ENCODE measurements around the gene CPD. TPM values are rescaled to one million over a fixed set of nuclear protein-coding genes. Genes with fewer than 3 reads are reported as not detected.

CPD gene
- polyA plus RNA-seq, 5 donors: 30.8 to 55.6 (median 47.6) TPM

DNA sequence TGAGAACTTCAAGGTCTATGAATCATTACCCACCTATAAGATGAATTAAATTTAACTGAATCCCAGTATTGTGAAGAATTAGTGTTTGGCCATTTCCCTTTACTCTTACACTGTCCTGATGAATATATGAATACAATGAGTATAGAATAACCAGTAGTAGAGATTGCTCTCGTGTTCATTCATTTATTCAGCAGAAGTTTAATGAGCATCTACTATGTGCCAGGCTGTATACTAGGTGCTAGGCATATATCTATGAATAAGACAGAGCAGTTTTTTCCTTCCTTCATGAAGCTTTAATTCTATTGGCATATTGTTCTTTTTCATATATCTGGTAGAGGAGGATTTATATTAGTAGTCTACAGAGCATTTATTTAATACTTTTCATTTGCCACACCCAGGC, 104.4 kb downstream of the CPD start:
- no peak for DNase-seq

DNA sequence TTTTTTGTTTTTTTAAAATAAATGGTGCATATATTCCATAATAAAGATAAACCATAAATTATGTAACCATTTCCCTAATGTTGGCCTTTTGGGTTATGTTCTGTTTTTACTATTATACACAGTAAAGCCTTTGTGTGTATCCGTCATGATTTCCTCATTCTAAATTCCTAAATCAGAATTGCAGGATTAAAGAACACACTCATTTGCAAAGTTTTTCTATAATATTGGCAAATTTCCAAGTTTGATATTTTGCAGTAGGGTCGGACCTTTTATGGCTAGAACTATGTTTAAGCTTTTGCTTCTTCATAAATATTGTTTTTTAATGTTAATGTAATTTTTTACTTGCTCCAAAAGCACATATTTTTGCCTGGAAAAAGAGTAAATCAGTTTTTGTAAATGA, 115.1 kb downstream of the CPD start:
- no peak for DNase-seq

DNA sequence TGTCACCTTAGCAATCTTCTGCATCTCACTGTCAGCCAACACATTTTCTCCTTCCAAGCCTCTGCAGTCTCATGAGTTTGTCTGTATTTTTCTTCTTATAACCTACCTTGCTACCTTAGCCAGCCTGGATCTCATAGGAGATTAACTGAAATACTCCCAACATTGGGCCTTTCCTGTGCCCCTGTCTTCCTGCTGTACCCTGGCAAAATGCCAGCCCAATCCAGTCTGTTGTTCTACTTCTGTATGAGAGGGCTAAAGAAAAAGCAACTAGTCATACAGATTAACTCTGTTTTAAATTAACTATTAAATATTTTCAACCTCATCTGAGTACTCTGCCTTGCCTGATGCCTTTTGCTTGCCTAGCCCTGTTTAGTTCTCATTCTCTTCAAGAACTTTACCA, 116.9 kb downstream of the CPD start:
- DNase-seq: no peak

DNA sequence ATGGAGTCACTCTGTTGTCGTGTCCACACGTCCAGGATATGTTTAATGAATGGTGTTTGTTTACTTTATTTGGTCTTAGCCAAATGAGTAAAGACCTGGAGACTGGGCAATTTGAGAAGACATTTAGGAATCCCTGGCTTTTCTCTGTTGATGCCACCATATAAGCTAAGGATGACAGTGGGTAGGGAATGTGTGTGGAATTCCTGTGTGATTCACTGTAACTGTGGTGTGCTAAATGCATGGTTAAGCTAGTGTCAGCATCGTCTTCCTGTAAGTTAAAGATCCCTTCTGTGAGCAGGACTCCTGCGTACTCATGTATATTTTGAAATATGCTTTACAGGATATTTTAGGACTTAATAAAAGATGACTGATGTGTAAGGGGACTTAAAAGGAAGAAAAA, 124.8 kb downstream of the CPD start:
- no peak for DNase-seq

DNA sequence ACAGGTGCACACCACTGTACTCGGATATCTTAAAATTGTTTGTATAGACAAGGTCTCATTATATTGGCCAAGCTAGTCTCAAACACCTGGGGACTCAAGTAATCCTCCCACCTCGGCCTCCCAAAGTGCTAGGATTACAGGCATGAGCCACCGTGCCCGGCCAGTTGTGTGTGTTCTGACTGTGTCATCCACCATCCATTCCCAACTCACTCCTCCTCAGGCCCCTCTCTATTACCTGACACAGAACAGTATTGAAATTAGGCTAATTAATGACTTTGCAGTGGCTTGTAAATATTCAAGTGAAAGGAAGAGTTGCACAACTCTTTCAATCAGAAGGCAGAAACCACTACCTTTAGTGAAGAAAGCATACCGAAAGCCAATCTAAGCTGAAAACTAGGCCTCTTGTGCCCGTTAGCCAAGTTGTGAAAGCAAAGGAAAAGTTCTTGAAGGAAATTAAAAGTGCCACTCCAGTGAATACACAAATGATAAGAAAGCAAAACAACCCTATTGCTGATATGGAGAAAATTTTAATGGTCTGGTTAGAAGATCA, 127.2 kb downstream of the CPD start:
- DNase-seq: peak; percentile 4 to 10

DNA sequence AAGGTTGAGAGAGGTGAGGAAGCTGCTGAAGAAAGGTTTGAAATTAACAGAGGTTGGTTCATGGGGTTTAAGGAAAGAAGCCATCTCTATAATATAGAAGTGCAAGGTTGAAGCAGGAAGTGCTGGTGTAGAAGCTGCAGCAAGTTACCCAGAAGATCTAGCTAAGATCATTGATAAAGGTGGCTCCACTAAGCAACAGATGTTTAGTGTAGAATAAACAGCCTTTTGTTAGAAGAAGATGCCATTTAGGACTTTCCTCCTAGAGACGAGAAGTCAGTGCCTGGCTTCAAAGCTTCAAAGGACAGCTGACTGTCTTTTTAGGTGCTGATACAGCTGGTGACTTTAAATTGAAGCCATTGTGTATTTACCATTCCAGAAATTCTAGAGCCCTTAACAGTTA, 127.8 kb downstream of the CPD start:
- DNase-seq: no peak

DNA sequence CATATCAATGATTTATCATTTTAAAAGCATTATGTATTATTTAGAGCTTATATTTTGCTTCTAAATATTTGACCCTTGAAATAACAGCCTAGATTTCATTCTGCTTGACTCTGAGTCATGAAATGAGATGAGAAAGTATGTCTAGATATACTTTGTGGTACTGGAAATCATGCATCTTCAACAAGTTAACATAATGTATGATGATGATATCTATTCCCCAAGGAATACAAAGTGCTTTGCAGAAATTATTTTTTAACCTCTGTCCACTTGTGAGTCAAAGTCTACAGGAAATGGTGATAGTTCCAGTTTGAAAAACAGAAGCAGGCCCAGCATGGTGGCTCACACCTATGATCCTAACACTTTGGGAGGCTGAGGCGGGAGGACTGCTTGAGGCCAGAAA, 134.6 kb downstream of the CPD start:
- no peak for DNase-seq

DNA sequence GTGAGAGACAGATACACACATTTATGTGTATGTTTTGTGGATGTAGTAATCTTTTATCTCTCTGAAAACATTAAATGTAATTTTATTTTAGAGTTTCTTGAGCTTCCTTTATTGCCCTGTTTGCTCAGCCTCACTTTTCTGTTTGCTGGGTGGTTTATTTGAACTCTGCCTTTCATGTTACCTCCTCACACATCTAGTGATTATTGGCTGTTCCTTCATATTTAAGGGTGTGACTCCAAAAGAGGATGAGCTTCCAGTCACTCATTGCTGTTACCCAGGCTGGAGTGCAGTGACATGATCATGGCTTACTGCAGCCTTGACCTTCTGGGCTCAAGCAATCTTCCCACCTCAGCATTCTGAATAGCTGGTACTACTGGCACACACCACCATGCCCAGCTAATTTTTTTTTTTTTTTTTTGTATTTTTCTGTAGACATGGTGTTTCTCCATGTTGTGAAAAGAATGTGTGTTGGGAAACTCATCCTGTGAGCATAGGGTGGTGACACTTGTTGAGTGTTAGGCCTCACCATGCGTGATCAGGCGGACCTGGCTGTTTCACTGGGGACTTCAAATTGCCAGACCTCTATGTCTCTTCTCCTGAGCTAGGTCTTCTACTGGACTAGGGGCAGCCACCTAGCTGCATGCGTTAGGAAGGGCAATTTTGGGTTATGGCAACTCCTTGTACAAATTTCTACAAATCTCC, 136.3 kb downstream of the CPD start:
- DNase-seq: no peak

DNA sequence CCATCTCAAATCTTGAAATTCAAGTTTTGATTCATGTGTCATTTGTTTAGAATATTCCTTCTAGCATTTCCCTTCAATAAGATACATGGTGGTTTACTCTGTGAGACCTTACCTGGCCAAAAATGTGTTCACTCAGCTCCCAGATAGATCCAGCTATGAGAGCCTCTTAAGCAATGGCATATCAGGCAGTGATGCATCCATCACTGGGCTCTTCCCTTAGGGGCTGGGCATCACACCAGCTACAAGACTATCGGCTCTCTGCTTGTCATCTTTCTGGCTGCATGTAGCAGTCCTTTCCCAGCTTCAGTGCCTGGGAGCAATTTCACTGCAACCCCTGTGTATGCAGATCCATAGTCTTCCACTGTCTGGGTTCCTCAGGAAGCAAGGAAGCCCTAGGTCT, 139.1 kb downstream of the CPD start:
- no peak for DNase-seq

DNA sequence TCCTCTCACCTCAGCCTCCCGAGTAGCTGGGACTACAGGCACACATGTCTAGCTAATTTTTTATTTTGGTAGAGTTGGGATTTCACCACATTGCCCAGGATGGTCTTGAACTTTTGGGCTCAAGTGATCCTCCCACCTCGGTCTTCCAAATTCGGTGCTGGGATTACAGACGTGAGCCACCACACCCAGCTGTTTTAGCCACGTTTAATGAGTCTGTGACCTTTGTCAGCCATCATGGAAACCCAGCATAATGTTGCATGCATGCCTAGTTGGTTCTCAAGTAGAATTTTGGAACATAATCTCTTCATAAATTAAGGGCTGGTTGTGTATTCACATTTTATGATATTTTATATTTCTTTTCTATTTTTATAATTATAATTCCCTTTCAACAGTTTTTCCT, 140.4 kb downstream of the CPD start:
- no peak for DNase-seq

Other genes starting within 250 kb of the CPD start
- gene SLC6A4, start 143.2 kb upstream of the CPD start, polyA plus RNA-seq (ENCODE audit: insufficient read depth in 1 of 5, insufficient read length in 5 of 5, low replicate concordance in 1 of 5): 1 to 10 TPM in 2 of 5 donors, under 1 TPM in 3; 0.71 to 1.7 (median 0.76) TPM
- 10 to 100 TPM; 59.2 to 72.7 (median 68.1) TPM for gene BLMH, start 87.0 kb upstream of the CPD start, polyA plus RNA-seq (ENCODE audit: insufficient read depth in 1 of 5, insufficient read length in 5 of 5, low replicate concordance in 1 of 5)
- gene TMIGD1, start 44.9 kb upstream of the CPD start, polyA plus RNA-seq (ENCODE audit: insufficient read depth in 1 of 5, insufficient read length in 5 of 5, low replicate concordance in 1 of 5): not detected
- gene GOSR1, start 98.5 kb downstream of the CPD start, polyA plus RNA-seq (ENCODE audit: insufficient read depth in 1 of 5, insufficient read length in 5 of 5, low replicate concordance in 1 of 5): 10 to 100 TPM; 36.6 to 52.6 (median 51.1) TPM

Data from right lung (tissue), 5 donors.